NCI-H1048 (cell line): ENCODE data around the gene THSD4.
"Not testable (repeated sequence)": the region's sequence is repeated elsewhere in the genome, so short reads cannot be mapped to it uniquely, and the experiment has no call there.

Experiments
- DNase-seq: peaks from one replicate; lab custom pipeline; 2025; lab: John Stamatoyannopoulos, UW

THSD4 gene

DNA sequence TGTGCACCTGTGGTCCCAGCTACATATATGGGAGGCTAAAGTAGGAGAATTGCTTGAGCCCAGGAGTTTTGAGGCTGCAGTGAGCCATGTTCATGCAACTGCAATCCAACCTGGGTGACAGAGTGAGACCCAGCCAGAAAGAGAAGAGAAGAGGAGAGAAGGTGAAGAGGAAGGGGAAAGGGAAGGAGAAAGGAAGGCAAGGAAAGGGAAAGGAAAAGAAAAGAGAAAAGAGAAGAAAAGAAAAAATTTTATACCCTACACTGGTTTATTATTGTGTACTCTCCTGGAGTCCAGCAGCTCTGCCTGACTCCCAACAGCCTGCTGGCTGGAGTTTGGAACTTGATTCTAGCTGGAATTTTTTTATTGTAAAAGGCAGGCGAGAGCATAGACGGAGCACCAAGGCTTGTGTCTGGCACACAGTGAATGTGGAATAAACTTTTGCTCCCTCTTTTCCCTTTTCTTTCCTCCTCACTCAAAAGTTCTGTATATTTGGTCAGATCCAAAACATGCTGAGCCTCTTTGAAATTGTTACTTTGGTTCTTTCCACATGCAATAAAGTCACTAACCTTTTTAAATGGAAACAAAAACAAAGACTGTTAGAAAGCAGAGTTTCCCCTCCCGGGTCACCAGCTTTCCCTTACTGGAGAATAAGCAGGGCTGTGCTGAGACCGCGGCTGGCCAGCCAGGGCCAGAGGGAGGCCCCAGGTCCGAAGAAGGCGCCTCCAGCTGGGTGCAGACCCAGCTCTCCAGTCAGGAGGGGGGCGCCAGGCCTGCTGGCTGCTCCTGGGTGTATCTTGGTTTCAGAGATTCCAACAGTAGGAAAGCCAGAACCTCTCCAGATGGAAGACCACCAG lies 9.9 kb downstream of the THSD4 start:
- DNase-seq = no peak

GRCh38 chr15:71125831-71126450 lies 10.7 kb downstream of the THSD4 start:
- DNase-seq = no peak

DNA sequence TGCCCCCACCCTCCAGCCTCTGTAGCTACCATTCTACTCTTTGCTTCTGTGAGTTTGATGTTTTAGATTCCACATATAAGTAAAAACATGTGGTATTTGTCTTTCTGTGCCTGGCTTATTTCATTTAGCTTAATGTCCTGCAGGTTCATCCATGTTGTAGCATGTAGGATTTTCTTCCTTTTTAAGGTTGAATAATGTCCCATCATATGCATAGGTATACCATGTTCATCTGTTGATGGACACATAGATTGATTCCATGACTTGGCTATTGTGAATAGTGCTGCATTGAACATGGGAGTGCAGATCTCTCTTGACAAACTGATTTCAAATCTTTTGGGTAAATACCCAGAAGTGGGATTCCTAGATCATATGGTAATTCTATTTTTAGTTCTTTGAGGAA lies 11.8 kb downstream of the THSD4 start:
- no peak for DNase-seq

DNA sequence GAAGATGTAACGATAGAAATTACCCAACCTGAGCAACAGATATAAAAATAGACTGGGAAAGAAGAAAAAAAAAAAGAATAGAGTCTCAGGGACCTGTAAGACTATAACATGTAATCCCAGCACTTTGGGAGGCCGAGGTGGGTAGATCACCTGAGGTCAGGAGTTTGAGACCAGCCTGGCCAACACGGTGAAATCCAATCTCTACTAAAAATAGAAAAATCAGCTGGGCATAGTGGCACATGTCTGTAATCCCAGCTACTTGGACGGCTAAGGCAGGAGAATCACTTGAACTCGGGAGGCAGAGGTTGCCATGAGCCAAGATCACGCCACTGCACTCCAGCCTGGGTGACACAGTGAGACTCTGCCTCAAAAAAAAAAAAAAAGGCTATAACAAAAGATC lies 12.9 kb downstream of the THSD4 start:
- DNase-seq = not testable (repeated sequence)

DNA sequence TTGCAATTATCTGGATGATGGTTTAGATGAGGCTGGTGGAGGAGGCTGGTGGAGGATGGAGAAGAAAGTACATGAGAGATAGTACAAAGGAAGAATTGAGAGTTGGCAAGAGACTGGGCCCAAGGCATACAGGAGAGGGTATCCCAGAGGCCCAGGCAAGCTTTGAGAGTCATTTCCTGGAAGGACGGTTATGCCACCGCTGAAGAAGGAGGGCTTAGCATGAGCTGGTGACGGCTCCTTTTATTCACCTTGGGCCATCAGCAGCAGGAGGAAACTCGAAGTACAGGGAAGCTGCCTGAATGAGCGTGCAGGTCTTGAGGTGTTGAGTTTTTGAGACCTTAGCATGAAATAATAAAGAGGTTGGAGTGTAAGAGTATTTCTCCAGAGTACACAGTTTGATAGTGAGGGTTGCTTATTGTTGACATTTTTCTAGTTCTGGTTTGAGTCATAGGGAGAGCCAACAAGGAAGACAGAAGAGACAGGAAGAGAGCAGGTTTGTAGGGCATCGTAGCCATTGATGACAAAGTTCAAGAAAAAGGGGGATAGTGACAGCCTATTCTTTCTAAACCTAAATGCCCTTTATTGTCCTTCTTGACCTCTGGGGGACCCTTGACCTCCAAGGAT lies 13.8 kb downstream of the THSD4 start:
- no peak for DNase-seq

DNA sequence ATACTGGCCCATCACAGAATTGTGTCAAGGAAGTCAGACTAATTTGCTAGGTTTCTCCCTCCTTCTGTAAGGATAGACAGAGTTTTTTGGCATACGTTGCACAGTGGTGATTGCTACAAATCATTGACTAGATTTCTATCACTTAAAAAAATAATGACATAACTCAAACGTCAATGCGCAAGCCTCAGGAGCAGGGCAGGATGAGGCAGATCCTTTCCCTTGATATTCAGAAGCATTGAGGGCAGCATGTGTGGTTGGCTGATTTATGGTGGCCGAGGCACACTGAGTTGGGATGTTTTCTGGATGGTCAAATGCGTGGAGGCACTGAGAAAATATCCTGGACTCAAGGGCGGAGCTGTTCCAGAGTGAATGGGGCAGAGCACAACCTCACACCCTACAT lies 14.4 kb downstream of the THSD4 start:
- DNase-seq = no peak

DNA sequence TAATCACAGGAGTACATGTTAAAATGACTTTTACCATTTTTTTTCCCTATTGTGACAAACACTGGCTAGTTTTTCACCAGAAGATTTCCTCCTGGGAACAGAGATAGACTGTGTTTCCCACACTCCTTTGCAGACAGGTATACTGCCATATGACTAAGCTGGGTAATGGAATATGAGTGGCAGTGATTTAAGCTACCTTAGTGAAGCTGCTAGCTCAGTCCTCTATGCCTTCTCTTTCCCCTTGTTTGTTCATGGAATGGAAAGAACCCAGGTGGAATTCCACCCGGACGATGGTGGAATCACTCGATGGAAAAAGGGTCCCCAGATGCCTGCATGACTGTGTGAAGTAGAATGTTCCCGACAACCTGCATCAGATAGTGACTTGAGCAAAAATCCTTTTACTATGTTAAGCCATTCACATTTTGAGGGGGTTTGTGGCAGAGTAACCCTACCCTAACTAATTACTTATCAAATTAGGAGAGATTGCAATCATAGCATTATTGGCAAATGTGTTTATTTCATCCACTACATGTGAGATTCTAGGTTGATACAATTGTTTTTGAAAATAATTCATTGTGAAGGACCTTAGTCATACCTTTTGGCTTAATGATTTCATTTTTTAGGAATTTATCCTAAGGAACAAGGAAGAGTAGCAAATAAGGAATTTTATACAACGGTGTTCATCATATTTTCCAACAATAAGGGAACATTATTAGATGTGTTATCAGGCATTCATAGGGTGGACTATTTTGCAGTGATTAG lies 16.5 kb downstream of the THSD4 start:
- no peak for DNase-seq

DNA sequence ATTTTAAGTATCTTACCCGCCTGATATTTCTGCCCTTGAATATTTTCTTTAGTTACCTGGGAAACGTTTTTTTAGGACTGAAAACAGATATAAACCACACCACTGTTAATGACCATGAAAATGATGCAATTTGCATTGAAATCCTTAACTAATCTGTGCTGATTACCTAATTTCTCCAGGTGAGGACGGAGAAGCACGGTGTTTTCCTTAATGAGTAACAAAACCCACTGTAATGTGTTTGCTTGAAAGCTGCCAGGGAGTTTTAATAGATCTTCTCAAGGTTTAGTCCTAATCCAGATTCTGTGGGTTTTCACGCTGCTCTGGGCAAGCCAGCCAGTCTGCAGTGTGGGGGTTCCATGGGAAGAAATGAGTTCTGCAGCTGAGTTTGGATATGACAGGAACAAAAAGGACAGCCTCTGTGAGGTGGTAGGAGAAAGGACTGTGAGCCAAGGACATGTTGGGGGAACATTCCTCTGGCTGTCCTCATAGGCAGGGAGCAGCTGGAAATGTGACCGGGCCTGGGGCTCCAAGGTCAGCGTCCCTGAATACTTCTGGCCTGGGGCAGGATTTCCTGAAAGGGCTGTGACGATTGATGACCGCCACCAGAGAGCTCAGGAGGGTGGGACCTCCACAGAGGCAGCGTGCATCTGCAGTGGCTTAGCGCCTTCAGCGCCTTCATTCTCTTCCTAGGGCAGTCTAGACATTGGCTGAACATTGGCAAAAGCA lies 18.6 kb downstream of the THSD4 start:
- no peak for DNase-seq

- no peak for DNase-seq
These were observed 21.0 kb downstream of the THSD4 start for GRCh38 chr15:71136159-71136783.

DNA sequence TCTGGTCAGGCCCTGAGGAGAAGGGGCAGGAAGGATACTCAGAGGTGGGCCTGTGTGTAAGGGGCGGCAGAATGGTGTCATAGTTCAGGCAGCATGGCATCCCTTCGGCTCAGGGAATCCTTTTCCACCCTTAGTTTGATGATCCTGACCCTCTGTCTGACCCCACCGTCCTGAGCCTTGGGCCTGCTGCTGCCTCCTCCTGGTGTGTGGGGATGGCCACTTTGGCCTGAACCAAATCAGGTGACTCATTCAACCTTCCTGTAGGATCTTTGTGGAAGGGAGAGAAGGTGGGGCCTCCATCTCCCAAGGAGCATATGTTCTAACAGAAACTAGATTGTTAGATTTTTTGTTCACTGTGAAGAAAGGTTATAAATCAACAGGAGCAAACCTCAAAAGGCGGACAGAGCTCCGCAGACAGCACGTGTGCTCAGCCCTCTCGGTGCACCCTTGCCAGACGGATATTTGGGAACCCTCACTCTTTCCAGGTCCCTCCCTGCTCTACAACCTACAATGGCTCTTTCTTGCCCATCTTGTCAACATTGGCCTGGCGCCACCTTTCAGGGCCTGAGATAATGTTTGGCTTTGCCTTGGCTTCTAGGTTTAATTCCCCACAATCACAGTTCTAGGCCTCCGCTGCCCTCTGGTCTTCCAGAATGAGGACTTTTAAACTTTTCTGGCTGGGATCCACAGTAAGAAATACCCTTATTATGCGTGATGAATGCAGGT lies 21.7 kb downstream of the THSD4 start:
- no peak for DNase-seq

GRCh38 chr15:71138473-71138872 lies 23.2 kb downstream of the THSD4 start:
- no peak for DNase-seq

DNA sequence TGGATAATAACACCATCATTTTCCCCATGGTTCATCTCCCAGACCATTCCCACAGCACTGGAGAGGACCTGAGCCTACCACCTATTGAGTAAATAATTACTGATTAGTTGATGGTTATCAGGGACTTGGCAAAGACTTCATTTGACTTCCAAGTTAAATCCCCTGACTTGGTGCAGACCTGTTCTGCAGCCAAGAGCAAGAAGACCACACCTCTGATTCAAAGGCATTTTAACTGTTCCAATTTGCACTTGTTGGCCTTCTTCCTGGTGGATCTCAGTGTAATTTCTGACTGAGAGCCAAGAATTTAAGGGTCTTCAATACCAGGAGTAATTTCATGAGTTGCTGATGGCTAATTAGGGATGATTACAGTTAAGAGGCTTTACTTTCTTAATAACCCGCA lies 24.0 kb downstream of the THSD4 start:
- no peak for DNase-seq

- no peak for DNase-seq
These were observed 26.3 kb downstream of the THSD4 start for GRCh38 chr15:71141572-71141971.

DNA sequence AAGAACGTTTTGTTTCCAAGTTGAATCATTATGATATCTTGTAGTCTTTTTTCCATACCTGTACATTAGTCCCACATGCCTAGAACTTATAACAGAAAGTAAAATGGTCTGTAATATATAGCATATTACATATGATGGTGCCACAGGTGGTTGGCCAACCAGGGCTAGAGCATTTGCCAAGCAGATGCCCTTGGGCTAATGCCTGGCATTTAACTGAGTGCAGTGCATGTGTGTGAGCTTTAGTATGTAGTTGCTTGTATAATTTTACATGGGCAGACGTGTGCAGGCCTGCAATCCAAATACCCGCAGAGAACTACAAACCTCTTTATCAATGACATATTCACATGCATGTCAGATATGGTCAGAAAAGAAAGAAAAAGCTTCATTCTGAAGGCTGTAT lies 27.5 kb downstream of the THSD4 start:
- DNase-seq = no peak

DNA sequence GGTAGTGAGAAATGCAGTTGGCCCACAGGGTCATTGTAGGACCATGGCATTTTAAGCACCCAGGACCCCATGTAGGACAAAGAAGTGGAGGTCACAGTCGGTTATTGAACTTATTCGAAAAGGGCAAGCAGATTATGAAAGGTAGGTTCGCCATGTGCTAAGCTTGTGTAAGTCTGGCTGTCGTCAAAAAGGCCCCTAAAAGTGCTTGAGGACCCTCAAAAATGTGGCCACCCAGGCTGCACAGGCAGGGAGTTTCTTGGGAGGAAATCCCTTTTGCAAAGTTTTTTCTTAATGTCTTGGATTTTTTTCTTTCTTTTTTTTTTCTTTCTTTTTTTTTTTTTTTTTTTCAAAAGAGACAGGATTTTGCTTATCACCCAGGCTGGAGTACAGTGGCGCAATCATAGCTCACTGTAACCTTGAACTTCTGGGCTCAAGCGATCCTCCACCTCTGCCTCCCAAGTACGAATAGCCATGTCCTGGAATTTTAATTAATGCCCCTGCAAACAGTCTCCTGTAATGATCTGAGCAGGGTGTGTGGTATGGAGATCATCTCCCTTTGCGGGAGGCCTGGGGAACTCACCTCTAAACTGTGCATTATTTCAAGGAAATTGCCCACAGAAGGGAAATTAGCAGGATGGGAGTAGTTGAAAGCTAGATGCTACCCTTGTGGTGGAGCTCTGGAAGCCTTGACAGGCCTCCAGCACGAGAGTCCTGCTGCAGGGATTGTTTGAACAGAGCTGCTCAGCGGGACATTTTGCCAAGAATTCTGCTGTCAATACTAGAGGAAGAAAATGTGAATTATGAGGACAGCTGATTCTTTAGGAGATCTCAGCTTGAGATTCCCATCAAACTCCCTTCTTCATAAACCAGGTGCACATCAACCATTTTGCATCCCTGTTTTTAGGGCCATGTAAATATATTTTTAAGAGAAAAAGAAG lies 28.4 kb downstream of the THSD4 start:
- DNase-seq = no peak

DNA sequence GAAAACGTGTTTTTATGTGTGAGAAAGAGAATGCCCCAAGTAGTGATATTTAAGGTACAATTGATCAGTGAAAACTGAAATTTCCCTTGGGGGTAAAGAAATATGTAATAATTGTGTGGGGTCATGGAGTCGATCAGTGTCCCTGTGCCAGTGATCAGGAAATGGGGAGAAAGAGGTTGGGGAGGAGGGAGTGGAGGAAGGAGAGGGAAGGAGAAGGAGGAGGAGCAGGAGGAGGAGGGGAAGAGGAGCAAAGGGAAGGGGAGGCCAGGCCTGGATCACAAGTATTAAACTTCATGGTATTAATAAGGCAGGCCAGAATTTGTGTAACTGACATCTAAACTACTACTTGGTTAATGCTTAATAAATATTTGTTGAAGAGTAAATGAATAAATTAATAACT lies 30.4 kb downstream of the THSD4 start:
- DNase-seq = no peak

GRCh38 chr15:71146580-71146982 lies 31.3 kb downstream of the THSD4 start:
- no peak for DNase-seq

- no peak for DNase-seq
These were observed 32.8 kb downstream of the THSD4 start for GRCh38 chr15:71148048-71148447.
